Colon (tissue), 2 donors: ENCODE measurements around the gene RRP9.
"Not testable (repeated sequence)": the region's sequence is repeated elsewhere in the genome, so short reads cannot be mapped to it uniquely, and the experiment has no call there.

Experiments
- FAIRE-seq: peaks from 2 replicates; lab custom pipeline; 2012; peaks lifted over from hg19 to GRCh38; lab: Jason Lieb, UNC
- donor health status: control.
- donor health status: control.

Gene RRP9

GRCh38 chr3:51904034-51904823 lies 37.5 kb downstream of the RRP9 start:
- no peak for FAIRE-seq

- FAIRE-seq = peak; percentile 49
These were observed 39.3 kb downstream of the RRP9 start for GRCh38 chr3:51902361-51902760.

GRCh38 chr3:51900043-51900442 lies 41.7 kb downstream of the RRP9 start:
- FAIRE-seq = not testable (repeated sequence)

- no peak for FAIRE-seq
These were observed 44.3 kb downstream of the RRP9 start for GRCh38 chr3:51897391-51897790.

GRCh38 chr3:51896607-51897305 lies 44.9 kb downstream of the RRP9 start:
- FAIRE-seq = no peak

GRCh38 chr3:51894939-51895338 lies 46.8 kb downstream of the RRP9 start:
- FAIRE-seq = no peak

GRCh38 chr3:51894391-51894790 lies 47.3 kb downstream of the RRP9 start:
- no peak for FAIRE-seq

GRCh38 chr3:51891242-51892039 lies 50.3 kb downstream of the RRP9 start:
- no peak for FAIRE-seq

- FAIRE-seq = no peak
These were observed 53.1 kb downstream of the RRP9 start for GRCh38 chr3:51888463-51889105.

GRCh38 chr3:51887620-51888019 lies 54.1 kb downstream of the RRP9 start:
- no peak for FAIRE-seq

- no peak for FAIRE-seq
These were observed 55.3 kb downstream of the RRP9 start for GRCh38 chr3:51886447-51886846.
